Activated CD8-positive, alpha-beta memory T cell treated with anti-CD3 and anti-CD28 coated beads for 4 hours (primary cell): Measurements from ENCODE around the gene SAMM50.

Experiments used
- DNase-seq, 2 donors: peaks; one replicate each; pipeline ENCODE4 v3.0.0-alpha.2; 2020; ENCODE audit warnings: low read depth in 2 of 2

Gene SAMM50

DNA sequence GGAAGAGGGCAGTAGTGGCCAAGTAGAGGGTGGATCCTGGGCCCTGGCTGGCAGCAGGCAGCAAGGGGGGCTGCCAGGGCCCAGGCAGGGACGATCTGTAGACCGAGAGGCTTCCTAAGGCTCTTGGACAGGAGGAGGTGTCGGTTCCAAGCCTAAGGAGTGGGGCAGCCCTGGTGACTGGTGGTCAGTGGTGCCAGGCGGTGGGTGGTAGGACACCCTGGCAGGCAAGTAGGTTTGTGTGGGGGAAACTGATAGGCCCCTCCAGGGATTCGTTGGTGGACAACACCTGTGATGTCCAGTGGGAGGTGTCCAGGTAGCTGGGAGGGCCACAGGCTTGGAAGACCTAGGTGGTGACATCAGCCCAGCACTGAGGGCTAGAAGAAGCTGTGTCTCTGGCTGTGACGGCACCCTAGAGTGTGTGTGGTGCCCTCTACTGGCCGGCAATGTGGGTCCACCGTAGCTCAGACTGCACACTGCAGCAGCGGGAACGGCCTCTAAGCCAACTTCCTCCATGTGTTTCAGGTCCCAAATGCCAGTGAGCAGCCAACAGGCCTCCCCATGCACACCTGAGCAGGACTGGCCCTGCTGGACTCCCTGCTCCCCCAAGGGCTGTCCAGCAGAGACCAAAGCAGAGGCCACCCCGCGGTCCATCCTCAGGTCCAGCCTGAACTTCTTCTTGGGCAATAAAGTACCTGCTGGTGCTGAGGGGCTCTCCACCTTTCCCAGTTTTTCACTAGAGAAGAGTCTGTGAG, 9.4 kb upstream of the SAMM50 start:
- DNase-seq, result peak; percentile 33 to 35

DNA sequence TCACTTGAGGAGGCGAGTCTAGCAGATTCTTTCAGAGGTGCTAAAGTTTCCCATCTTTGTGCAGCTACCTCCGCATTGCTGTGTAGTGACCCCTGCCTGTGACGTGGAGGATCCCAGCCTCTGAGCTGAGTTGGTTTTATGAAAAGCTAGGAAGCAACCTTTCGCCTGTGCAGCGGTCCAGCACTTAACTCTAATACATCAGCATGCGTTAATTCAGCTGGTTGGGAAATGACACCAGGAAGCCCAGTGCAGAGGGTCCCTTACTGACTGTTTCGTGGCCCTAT, 8.9 kb upstream of the SAMM50 start:
- DNase-seq, result no peak

DNA sequence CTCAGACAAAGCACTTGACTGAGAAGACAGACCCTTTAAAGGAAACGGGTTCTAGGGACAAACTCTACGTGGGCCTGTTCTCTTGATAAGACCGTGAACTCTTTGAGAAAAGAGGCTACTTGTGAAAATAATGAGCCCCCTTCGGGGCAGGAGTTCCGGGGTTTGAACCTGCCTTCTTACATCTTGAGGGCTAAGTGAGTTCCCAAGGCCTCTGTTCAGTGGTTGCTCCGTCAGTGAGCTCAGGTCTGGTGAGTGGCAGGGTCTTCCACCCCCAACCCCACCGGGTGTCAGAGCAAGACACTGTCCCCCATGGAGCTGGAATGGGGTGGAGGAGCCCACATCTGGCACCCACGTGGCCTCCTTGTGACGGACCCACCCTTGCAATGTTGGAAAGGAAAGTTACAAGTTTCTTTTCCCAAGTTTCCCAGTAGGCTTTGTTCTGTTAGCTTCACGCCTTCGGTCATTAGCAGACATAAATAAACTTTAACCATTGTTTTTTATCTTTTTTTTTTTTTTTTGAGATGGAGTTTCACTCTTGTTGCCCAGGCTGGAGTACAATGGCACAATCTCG, 6.3 kb upstream of the SAMM50 start:
- DNase-seq, result no peak

DNA sequence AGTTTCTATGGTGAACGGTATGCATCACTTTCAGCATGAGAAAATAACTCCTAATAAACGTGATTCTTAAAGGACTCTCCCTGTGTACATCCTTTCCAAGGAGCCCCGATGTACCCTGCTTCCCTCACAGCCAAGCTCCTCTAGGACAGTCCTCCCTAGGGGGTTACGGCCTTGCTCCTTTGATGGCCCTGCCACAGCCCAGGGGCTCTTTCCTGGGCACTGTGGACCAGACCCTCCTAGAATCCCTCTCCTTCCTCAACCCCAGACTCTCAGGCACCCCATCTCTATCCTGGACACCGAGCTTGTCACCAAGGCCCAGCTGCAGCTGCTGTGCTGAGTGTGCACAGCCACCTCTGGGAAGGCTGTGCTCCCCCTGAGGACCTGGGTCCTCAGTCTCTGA, 3.9 kb upstream of the SAMM50 start:
- no peak for DNase-seq

DNA sequence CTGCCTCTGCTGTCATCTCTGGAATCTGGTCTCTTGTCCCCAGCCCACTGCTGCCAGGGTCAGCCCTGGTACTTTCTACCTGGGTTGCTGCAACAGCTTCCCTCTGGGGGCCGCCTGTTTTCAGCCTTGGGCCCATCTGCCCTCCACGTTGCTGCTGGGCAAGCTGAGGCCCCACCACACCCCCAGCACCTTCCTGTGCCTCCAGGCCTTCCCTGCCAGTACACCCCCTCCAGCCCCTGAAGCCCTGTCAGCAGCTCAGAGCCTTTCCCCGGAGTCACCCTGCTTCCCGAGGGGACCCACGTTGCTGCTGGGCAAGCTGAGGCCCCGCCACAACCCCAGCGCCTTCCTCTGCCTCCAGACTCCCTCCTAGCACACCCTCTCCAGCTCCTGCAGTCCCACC, 3.3 kb upstream of the SAMM50 start:
- DNase-seq, result no peak

DNA sequence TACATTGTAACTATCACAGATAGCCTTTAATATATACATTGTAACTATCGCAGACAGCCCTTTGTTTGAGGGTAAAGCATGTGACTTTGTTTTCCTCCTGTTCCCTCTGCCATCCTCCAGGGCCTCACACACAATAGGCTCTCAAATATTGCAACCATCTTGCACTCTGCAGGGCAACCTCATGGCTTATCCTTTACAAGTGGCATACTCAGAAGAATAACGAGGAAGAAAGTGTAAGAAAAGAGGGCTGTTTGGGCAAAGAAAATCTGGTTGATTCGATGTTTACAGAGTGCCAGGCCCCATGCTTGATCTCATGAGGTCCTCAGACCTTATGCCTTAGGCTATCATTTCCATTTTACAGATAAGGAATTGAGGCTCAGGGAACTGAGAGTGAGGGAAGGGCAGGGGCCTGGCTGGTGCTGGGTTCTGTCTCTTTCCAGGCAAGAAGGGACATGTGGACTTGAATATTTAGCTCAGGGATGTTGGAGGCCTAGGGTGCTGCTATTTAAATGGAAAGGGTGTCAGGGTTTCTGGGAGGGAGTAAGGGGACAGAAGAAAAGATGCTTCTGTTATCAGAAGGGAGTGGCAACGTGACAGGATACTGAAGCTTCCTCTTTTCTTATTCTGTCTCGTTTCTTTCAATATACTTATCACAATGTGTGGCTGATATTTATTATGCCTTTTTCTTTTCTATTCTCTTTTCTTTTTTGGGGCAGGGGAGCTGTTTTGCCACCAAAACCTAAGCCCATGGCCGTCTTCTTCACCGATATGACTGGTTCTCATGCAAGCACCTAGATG, 1.1 kb upstream of the SAMM50 start:
- DNase-seq, result no peak

DNA sequence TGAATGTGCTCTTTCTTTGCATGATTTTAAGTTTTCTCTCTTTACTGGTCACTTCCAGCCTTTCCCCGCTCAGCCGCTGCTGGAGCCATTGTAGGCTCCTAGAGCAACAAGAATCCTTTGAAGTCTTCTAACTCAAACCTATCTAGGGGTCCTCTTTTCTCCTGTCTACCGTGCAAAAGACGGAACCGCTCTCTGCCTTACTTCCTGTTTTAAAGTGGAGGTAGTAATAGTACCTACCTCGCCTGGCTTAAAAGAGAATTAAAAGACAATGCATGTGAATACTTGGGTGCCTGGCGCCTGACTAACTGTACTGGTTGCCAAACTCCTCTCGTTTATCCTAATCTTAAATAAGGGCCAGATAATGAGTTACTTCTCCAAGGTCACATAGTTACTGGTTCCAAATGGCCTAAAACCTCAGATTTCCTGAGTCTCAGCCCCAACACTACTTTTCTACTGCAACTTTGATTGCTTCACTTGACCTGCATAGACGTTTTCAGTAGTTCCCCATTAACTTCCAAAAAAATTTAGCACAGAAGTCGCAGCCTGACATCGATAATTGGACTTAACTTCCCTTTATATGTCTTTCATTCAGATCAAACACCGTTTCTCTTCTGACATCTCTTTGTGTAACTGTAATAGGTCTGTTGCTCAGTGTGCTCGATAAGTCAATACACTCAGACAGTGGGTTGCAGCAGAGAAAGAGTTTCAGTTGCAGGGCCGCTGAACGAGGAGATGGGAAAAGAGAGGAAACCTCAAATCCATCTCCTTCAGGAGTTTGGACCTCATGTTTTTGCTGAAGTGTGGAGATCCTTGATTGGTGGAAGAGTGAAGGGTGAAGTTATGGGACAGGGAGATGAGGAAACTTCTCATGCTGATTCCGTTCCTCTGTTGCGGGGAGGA, 891 bp downstream of the SAMM50 start:
- no peak for DNase-seq

DNA sequence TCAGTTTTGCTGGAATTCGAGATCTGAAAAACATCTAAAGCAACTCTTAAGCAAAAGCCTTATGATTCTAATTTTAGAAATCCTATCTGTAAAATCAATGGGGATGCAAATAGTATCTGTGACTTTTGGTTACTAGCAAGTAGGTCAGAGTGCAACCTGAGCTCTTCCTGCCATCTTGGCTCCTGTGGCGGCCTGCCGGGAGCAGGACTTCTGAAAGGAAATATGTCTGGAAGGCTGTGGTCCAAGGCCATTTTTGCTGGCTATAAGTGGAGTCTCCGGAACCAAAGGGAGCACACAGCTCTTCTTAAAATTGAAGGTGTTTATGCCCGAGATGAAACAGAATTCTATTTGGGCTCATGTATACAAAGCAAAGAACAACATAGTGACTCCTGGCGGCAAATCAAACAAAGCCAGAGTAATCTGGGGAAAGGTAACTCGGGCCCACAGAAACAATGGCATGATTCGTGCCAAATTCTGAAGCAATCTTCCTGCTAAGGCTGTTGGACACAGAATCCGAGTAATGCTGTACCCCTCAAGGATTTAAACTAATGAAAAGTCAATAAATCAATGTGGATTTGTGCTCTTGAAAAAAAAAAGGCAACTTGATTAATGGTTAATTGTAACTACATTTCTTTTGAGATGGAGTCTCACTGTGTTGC, 1.7 kb downstream of the SAMM50 start:
- no peak for DNase-seq

DNA sequence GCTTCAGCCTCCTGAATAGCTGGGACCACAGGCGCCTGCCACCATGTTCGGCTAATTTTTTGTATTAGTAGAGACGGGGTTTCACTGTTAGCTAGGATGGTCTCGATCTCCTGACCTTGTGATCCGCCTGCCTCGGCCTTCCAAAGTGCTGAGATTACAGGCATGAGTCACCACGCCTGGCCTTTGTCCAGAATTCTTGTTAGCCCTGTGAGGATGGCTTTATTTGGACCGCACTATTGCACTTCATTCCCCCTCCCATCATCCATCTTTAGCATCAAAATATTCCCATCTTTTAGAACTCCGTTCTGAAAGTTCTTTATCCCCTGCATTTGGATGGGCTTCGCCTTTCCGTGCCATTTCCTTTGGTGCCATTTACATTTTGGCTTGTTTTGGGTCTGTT, 2.6 kb downstream of the SAMM50 start:
- no peak for DNase-seq

DNA sequence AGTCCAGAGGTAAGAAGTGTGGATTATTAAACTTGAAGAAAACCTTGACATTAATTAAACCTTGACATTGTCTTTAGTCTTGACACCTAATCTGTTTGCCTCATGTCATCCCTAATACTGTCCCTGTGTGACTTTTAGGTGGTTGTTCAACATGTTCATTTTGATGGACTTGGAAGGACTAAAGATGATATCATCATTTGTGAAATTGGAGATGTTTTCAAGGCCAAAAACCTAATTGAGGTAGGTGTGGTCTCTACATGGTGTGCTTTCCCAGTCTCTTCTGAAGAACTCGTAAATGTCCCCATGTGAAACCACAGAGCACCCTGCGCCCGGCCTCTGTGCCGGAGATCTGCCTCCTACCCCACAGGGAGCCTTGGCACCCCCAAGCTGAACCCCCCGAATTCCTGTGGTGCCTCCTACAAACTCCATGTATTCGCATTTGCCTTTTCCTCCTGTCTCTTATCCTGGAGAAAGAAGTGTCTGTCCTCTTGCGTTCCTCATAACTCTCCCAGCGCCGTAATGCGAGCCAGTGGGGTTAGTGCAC, 9.1 kb downstream of the SAMM50 start:
- no peak for DNase-seq

DNA sequence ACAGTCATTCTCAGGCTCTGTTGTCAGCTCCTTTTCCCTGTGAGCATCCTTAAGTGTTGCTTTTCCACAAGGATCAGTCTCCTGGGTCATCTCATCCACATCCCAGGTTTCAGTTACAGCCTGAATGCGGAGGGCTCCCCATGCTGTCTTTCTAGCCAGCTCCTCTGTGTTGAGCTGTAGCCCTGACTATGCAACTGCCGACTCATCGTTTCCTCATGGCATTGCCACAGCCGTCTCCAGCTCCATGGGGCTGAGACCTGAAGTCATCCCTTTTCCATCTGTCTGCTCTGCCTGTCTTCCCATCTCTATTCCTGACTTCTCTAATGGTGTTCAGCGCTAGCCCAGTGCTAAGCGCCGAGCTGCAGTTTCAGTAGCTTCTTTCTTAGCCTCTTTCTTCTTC, 11.8 kb downstream of the SAMM50 start:
- DNase-seq, result no peak

DNA sequence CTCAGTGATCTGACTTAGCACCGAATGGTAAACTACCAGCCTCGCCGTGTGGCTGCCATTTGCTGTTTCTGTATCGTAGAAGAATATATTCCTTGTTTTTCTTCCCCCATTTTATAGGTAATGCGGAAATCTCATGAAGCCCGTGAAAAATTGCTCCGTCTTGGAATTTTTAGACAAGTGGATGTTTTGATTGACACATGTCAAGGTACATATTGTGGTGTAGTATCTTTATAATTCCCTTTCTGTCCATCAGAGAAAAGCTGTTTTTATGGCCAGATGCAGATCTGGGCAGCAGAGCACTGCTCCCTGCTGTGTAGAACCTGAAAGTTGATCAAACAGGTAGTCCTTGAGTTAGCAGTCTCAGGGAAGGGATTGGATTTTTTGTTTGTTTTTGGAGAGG, 13.4 kb downstream of the SAMM50 start:
- DNase-seq, result no peak

DNA sequence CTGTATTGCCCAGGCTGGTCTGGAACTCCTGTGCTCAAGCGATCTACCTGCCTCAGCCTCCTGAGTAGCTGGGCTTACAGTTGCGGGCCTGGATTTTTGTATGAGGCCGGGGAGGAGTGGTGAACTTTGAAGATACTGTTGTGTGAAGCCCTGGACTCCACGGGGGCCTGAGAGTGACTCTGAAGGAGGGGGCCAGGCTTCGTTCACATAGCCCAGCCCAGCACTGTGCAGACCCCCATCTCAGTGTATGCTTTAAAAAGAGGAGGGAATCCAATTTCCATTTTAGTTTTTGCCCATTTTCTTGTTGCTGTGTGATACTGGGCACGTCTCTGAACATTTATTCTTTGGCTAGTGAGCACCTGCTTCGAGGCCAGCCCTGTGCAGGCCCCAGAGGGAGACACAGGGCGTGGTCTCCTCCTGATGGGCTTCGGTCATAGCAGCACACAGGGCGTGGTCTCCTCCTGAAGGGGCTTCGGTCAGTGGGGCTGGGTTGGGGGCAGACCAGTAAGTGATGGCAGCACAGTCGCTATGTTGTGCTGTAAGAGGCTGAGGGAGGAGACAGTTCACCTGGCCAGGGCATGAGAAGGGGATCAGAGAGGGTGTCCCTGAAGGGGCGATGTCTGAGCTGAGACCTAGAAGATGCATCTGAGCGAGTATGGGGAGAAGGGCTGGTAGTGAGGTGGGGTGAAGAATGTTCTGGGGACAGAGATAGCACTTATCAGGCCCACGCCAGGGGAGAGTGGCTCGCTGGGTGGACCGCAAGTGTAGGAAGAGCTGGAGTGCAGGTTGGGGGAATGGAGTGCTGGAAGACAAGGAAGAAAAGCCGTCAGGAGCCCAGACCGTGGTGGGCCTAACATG, 14.0 kb downstream of the SAMM50 start:
- DNase-seq, result no peak

DNA sequence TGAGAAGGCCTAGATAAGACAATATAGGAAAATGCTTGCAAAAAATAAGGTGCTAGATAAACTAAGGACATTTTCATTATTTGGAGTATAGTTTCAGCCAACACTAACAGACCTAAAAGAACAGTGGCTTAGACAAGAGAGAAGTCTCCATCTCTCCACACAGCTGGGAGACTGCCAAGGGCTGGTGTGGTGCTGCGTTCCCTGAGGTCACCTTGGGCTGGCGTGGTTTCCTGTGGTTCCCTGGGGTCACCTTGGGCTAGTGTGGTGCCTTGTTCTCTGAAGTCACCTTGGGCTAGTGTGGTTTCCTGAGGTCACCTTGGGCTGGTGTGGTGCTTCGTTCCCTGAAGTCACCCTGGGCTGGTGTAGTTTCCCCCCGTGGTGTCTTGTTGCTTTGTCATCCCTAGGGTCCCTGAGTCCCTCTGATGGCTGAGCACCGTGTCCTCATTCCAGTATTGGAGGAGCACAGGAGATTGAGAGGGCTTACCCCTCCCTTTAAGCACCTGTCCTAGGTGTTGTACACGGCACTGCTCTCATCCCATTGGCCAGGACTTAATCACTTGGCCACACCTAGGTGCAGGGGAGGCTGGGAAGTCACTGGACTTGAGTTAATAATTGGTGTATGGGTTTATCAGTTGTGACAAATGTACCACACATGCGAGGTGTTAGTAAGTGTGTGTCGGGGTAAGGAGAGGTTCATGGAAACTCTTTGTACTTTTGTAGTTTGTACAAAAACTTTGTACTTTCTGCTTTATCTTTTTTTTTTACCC, 14.9 kb downstream of the SAMM50 start:
- no peak for DNase-seq

DNA sequence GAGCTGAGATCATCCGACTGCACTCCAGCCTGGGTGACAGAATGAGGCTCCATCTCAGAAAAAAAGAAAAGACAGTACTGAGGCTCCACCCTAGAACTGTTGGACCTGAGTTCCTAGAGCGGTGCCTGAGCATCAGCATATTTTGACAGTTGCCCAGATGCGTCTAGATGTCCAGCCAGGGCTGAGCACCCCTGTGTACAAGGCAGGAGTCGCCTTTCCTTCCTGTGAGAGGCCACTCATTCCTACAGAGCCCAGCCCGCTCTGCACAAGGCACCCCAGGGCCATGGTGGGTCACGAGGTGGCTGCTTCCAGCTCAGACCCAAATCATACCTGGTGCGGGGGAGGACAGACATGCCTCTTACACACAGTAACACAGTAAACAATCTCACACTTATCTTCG, 15.9 kb downstream of the SAMM50 start:
- no peak for DNase-seq

DNA sequence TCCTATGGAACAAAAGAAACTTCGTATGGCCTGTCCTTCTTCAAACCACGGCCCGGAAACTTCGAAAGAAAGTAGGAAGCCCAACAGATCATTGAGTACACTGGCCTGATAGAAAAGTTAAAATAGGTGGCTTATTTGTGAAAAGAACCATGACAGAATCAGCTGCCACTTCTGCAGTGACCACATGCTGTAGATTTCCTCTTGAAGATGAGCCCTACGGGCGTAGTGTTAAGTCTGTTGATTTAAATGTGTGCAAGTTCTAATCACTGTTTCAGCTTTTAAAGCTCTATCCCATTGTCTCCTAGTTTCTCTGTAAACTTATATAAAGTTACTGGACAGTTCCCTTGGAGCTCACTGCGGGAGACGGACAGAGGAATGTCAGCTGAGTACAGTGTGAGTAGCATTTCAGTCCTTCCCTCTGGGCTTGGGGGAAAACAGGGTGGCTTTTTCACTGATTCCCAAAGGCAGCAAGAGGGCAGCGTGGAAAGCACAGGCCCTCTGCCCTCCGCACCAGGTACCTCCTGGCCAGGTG, 17.8 kb downstream of the SAMM50 start:
- no peak for DNase-seq

DNA sequence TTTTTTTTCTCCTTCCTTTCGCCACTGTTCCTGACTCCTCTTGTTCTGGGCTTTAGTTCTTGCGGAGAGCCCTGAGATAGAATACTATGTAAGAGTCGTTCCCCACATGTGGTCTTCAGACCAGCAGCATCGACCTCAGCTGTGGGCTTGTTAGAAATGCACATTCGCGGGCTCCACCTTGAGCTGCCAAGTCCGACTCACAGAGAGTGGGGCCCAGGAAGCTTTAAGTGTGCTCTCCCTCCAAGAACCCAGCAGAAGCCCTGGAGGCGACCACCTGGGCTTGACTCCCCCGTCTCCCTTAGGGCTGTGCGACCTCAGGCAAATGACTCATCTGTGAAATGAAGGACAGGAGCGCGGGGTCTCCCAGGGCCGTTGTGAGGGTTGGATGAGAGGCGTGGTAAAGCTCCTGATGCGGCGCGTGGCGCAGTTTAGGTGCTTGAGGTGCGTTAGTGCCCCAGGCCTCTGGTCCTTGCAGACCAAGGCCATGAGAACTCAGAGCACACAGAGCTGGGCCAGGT, 18.8 kb downstream of the SAMM50 start:
- no peak for DNase-seq

DNA sequence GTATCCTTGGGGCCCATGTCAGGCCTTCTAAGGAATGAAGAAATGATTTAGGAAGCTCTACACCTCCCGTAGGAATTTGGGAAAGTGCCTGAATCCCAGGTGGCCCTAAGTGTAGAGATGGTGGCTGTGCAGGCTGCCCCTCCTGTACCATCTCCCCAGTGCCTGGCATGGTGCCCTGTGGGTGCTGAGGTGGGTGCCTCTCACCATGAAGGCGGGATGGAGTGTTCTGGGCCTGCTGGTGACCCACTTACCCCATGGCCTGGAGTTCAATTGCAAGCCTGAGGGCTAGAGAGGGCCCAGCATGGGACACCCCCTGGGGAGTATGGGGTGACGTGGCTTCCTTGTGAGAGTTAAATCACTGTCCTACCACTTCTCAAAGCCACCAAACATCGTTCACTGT, 19.8 kb downstream of the SAMM50 start:
- DNase-seq, result no peak
